H1 (cell line): Measurements from ENCODE around the gene SKIC8. TPM values are rescaled to one million over a fixed set of nuclear protein-coding genes. Genes with fewer than 3 reads are reported as not detected.
"Not testable (repeated sequence)": the region's sequence is repeated elsewhere in the genome, so short reads cannot be mapped to it uniquely, and the experiment has no call there.

ENCODE experiments used
- CTCF ChIA-PET: fragments of 300-600 bp; sonication (Branson Sonifier 250); formaldehyde crosslinking; loops from one replicate; lab custom pipeline; 2021; ENCODE audit not compliant: partially characterized antibody; lab: Charles Lee
- POLR2A ChIA-PET: fragments of 300-600 bp; sonication (Branson Sonifier 250); formaldehyde crosslinking; loops from one replicate; lab custom pipeline; 2021; ENCODE audit warnings: inconsistent platforms; ENCODE audit not compliant: partially characterized antibody; lab: Charles Lee
- DNase-seq, 2 experiments: peaks; one replicate each; pipeline versions ENCODE4 v3.0.0 to v3.0.0-alpha.2; 2010 to 2022; ENCODE audit warnings: low spot score in 2 of 2, low read depth in 1 of 2, mixed read lengths in 1 of 2
- FAIRE-seq: peaks from 2 replicates; lab custom pipeline; 2011; peaks lifted over from hg19 to GRCh38; lab: Jason Lieb, UNC
- H2AFZ ChIP-seq: 2 replicates; pipeline ENCODE4 v1.8.1; 2012; ENCODE audit warnings: low read length, inconsistent platforms
- H2AK5ac ChIP-seq: 2 replicates; pipeline ENCODE4 v1.6.1; 2013; ENCODE audit warnings: low read depth, low read length
- H2BK120ac ChIP-seq: replicated peaks from 2 replicates; pipeline ENCODE3; 2013; ENCODE audit warnings: low read depth, low read length, inconsistent platforms
- H2BK12ac ChIP-seq: 2 replicates; pipeline ENCODE4 v1.6.1; 2013; ENCODE audit warnings: low read depth, low read length
- H2BK15ac ChIP-seq: 2 replicates; pipeline ENCODE4 v1.6.1; 2013; ENCODE audit warnings: low read length
- H2BK20ac ChIP-seq: 2 replicates; pipeline ENCODE4 v1.6.1; 2013; ENCODE audit warnings: low read length
- H2BK5ac ChIP-seq: 2 replicates; pipeline ENCODE4 v1.6.1; 2013; ENCODE audit warnings: low read depth, low read length
- H3K14ac ChIP-seq: 2 replicates; pipeline ENCODE4 v1.6.1; 2013; ENCODE audit warnings: inconsistent platforms; ENCODE audit not compliant: insufficient read length
- H3K18ac ChIP-seq: 2 replicates; pipeline ENCODE4 v1.6.1; 2013; ENCODE audit warnings: low read length; ENCODE audit errors: extremely low read depth
- H3K23ac ChIP-seq: 2 replicates; pipeline ENCODE4 v1.6.1; 2013; ENCODE audit warnings: inconsistent platforms; ENCODE audit not compliant: insufficient read length
- H3K23me2 ChIP-seq: 2 replicates; pipeline ENCODE4 v1.6.1; 2013; ENCODE audit warnings: low read depth, low read length
- H3K27ac ChIP-seq: 2 replicates; pipeline ENCODE4 v1.6.1; 2011; ENCODE audit warnings: low read depth, low read length, inconsistent platforms
- H3K27me3 ChIP-seq, 4 experiments: replicated peaks in 1 of 4; 1 replicate in 1 of 4; 2 replicates in 3 of 4; pipeline versions ENCODE4 v1.6.1 to v1.8.1; 2011 to 2013; ENCODE audit warnings: low read length in 3 of 4, mild to moderate bottlenecking in 3 of 4, inconsistent platforms in 2 of 4, mixed read lengths in 2 of 4, moderate library complexity in 1 of 4; ENCODE audit not compliant: control insufficient read depth in 3 of 4, insufficient read depth in 3 of 4; ENCODE audit errors: extremely low read depth in 1 of 4
- H3K36me3 ChIP-seq, 4 experiments: 2 replicates each; pipeline versions ENCODE4 v1.6.1 to v1.8.1; 2011 to 2013; ENCODE audit warnings: mild to moderate bottlenecking in 4 of 4, low read length in 3 of 4, moderate library complexity in 2 of 4, control low read depth in 1 of 4, inconsistent platforms in 1 of 4; ENCODE audit not compliant: insufficient read depth in 4 of 4, control insufficient read depth in 2 of 4
- H3K4ac ChIP-seq: replicated peaks from 2 replicates; pipeline ENCODE3; 2013; ENCODE audit warnings: low read length, low read depth, mixed read lengths, inconsistent platforms; ENCODE audit not compliant: insufficient read length
- H3K4me1 ChIP-seq, 4 experiments: replicated peaks in 1 of 4; 1 replicate in 1 of 4; 2 replicates in 3 of 4; pipeline versions ENCODE4 v1.6.1 to v1.8.1; 2011 to 2013; ENCODE audit warnings: low read length in 3 of 4, inconsistent platforms in 2 of 4, mixed read lengths in 1 of 4; ENCODE audit not compliant: insufficient read depth in 4 of 4, control insufficient read depth in 3 of 4
- H3K4me2 ChIP-seq, 2 experiments: 2 replicates each; pipeline versions ENCODE4 v1.6.1 to v1.8.1; 2011 to 2013; ENCODE audit warnings: low read depth in 2 of 2, low read length in 2 of 2, control low read depth in 1 of 2, inconsistent platforms in 1 of 2, mild to moderate bottlenecking in 1 of 2; ENCODE audit not compliant: insufficient read depth in 1 of 2
- H3K4me3 ChIP-seq, 4 experiments: fragments of 200-600, 300-600 bp in 1 of 4; sonication (generic), shearing (Covaris generic), sonication (Bioruptor Twin) in 1 of 4; 2 replicates each; pipeline versions ENCODE4 v1.5.1 to v1.8.1; 2011 to 2016; ENCODE audit warnings: low read length in 4 of 4, low read depth in 3 of 4, control low read depth in 2 of 4, inconsistent platforms in 2 of 4, mild to moderate bottlenecking in 2 of 4, mixed read lengths in 1 of 4, moderate library complexity in 1 of 4; ENCODE audit not compliant: insufficient read depth in 2 of 4; ENCODE audit errors: extremely low read depth in 1 of 4
- H3K56ac ChIP-seq: replicated peaks from 2 replicates; pipeline ENCODE3; 2013; ENCODE audit warnings: low read depth, mild to moderate bottlenecking, mixed read lengths, low read length, inconsistent platforms; ENCODE audit not compliant: insufficient read length
- H3K79me1 ChIP-seq: 2 replicates; pipeline ENCODE4 v1.6.1; 2013; ENCODE audit warnings: low read depth, low read length, control low read depth
- H3K79me2 ChIP-seq, 2 experiments: 2 replicates each; pipeline versions ENCODE4 v1.6.1 to v1.8.1; 2012 to 2013; ENCODE audit warnings: low read length in 2 of 2, mild to moderate bottlenecking in 2 of 2, inconsistent platforms in 1 of 2; ENCODE audit not compliant: insufficient read depth in 2 of 2, control insufficient read depth in 1 of 2
- H3K9ac ChIP-seq, 4 experiments: replicated peaks in 1 of 4; 1 replicate in 1 of 4; 2 replicates in 3 of 4; pipeline versions ENCODE4 v1.6.1 to v1.8.1; 2011 to 2013; ENCODE audit warnings: low read depth in 3 of 4, low read length in 3 of 4, control low read depth in 2 of 4, mild to moderate bottlenecking in 2 of 4, moderate library complexity in 2 of 4, inconsistent platforms in 1 of 4; ENCODE audit errors: extremely low read depth in 1 of 4
- H3K9me3 ChIP-seq, 2 experiments: 2 replicates each; pipeline versions ENCODE4 v1.6.1 to v1.8.1; 2012 to 2013; ENCODE audit warnings: mild to moderate bottlenecking in 2 of 2, moderate library complexity in 2 of 2, control low read depth in 1 of 2, inconsistent platforms in 1 of 2, low read depth in 1 of 2, low read length in 1 of 2, mixed read lengths in 1 of 2; ENCODE audit not compliant: insufficient read depth in 2 of 2
- H4K20me1 ChIP-seq, 2 experiments: replicated peaks in 1 of 2; 2 replicates each; pipeline versions ENCODE3 to v1.8.1; 2011 to 2013; ENCODE audit warnings: inconsistent platforms in 2 of 2, low read length in 2 of 2, mild to moderate bottlenecking in 1 of 2; ENCODE audit not compliant: insufficient read depth in 2 of 2, control insufficient read depth in 1 of 2
- H4K5ac ChIP-seq: 2 replicates; pipeline ENCODE4 v1.6.1; 2013; ENCODE audit warnings: low read length, low read depth, mixed read lengths, inconsistent platforms; ENCODE audit not compliant: insufficient read length
- H4K8ac ChIP-seq: 2 replicates; pipeline ENCODE4 v1.8.0; 2013; ENCODE audit warnings: mild to moderate bottlenecking, moderate library complexity, low read length, inconsistent platforms; ENCODE audit not compliant: insufficient read depth; ENCODE audit errors: extremely low read depth
- H4K91ac ChIP-seq: replicated peaks from 2 replicates; pipeline ENCODE3; 2013; ENCODE audit warnings: low read length, mixed read lengths, inconsistent platforms; ENCODE audit not compliant: insufficient read length
- WGBS, 2 experiments: shearing (Covaris generic) in 1 of 2; methylation state at CpG; one replicate each; pipeline versions ENCODE4 v1.1.6 to v1.1.7; 2013 to 2015; ENCODE audit warnings: low lambda C conversion rate in 2 of 2, mixed read lengths in 2 of 2, inconsistent platforms in 1 of 2, low coverage in 1 of 2, missing lambda C conversion rate in 1 of 2; ENCODE audit not compliant: insufficient replicate concordance in 2 of 2, insufficient coverage in 1 of 2, insufficient read length in 1 of 2; ENCODE audit errors: extremely low coverage in 1 of 2, missing lambda C conversion rate in 1 of 2; 5-methylcytosine and 5-hydroxymethylcytosine counted together
- polyA plus RNA-seq, 7 experiments: library from polyadenylated mRNA; depleted of rRNA in 3 of 7; stranded (reverse) in 5 of 7; unstranded in 2 of 7; fragments of >200 nt in 5 of 7; fragments of 200-250 nt in 2 of 7; gene quantifications; 1 replicate in 5 of 7; 2 replicates in 1 of 7; 4 replicates in 1 of 7; pipeline versions ENCODE4 v1.2.1 to v1.2.3, GENCODE V29; 2011 to 2013; ENCODE audit warnings: missing spikeins in 2 of 7, mixed read lengths in 2 of 7
- total RNA-seq: library from RNA; stranded (reverse); fragmentation: NEBNext Ultra II Directional; extraction: Animal tissue kit (Norgen Biotek cat#: 25700); gene quantifications from 2 replicates; pipeline ENCODE4 v1.2.1, GENCODE V29; 2021

The SKIC8 gene
- total and polyA plus RNA-seq, 2 of the 8 experiments (the other 6 are each of a cell fraction or from before 2014, with no cell fraction given), result 44.2 to 77.7 TPM

GRCh38 chr15:78245976-78246620 is 53.3 kb downstream of the SKIC8 start:
- H3K4ac ChIP-seq, DNase-seq, H3K4me3 ChIP-seq, H2BK5ac ChIP-seq, H2BK20ac ChIP-seq, H3K27me3 ChIP-seq, H3K9ac ChIP-seq, H3K27ac ChIP-seq, POLR2A ChIA-PET, H3K18ac ChIP-seq, H3K4me1 ChIP-seq, H2BK120ac ChIP-seq, H2BK15ac ChIP-seq, H3K9me3 ChIP-seq, H3K4me2 ChIP-seq, H4K91ac ChIP-seq, H2AK5ac ChIP-seq, H3K79me1 ChIP-seq, H2BK12ac ChIP-seq, H3K23me2 ChIP-seq, H2AFZ ChIP-seq, H3K23ac ChIP-seq, H4K20me1 ChIP-seq, H3K36me3 ChIP-seq, H4K8ac ChIP-seq, H4K5ac ChIP-seq, H3K79me2 ChIP-seq, FAIRE-seq, H3K56ac ChIP-seq, H3K14ac ChIP-seq: not testable (repeated sequence)
- CTCF ChIA-PET, result interaction anchor here (0.7 to 16.2 kb wide), 4 partner anchors 31 to 246 kb away, joined by 3 to 285 read pairs (median 4); no protein-coding TSS in a partner anchor
- 95% methylated on average over 21 of the region's 39 CpGs; no CpG with 5 or more reads in 1 of the 2 experiments for WGBS, 2 experiments

- H3K4ac ChIP-seq, H3K4me2 ChIP-seq, H4K91ac ChIP-seq, H2BK15ac ChIP-seq, DNase-seq, H2BK5ac ChIP-seq, H3K23ac ChIP-seq, H3K23me2 ChIP-seq, H2BK120ac ChIP-seq, H2BK20ac ChIP-seq, H2AFZ ChIP-seq, H3K18ac ChIP-seq, FAIRE-seq, H3K27ac ChIP-seq, H3K36me3 ChIP-seq, H3K4me1 ChIP-seq, H4K8ac ChIP-seq, H3K4me3 ChIP-seq, H4K20me1 ChIP-seq, H2BK12ac ChIP-seq, POLR2A ChIA-PET, H3K9ac ChIP-seq, H3K14ac ChIP-seq, H3K79me2 ChIP-seq, H4K5ac ChIP-seq, H3K56ac ChIP-seq, H3K79me1 ChIP-seq, H3K27me3 ChIP-seq, H3K9me3 ChIP-seq, H2AK5ac ChIP-seq: not testable (repeated sequence)
- CTCF ChIA-PET, result interaction anchor here (0.6 to 16.2 kb wide), 5 partner anchors 70 to 246 kb away, joined by 3 to 285 read pairs (median 4); no protein-coding TSS in a partner anchor
- WGBS, 2 experiments, result 93% methylated on average over 14 of the region's 14 CpGs; no CpG with 5 or more reads in 1 of the 2 experiments
Measured at GRCh38 chr15:78245392-78245791, 54.0 kb downstream of the SKIC8 start.
